SK-N-SH (cell line): ENCODE measurements around the gene BMAL1.

Source experiments
- EP300 ChIP-seq, 2 experiments: IDR thresholded peaks; 2 replicates each; pipeline versions ENCODE4 v1.4.0 to v1.6.1; 2012; ENCODE audit warnings: borderline replicate concordance in 1 of 2, low read depth in 1 of 2, low read length in 1 of 2
- EZH2phosphoT487 ChIP-seq: fragments of 200-600 bp; sonication (generic); IDR thresholded peaks from 2 replicates; pipeline ENCODE4 v1.6.1; 2017; ENCODE audit warnings: low read depth, mixed run types, mild to moderate bottlenecking, antibody characterized with exemption, moderate library complexity, borderline replicate concordance
- JUND ChIP-seq: IDR thresholded peaks from 2 replicates; pipeline ENCODE4 v1.4.0; 2012
- MXI1 ChIP-seq: IDR thresholded peaks from 2 replicates; pipeline ENCODE4 v1.6.1; 2012; ENCODE audit warnings: mild to moderate bottlenecking, low read depth, low read length, improper control_type of control experiment
- NRF1 ChIP-seq: IDR thresholded peaks from 2 replicates; pipeline ENCODE4 v1.6.1; 2012; ENCODE audit warnings: low read depth, mild to moderate bottlenecking, low read length
- POLR2AphosphoS5 ChIP-seq: IDR thresholded peaks from 2 replicates; pipeline ENCODE4 v1.6.1; 2012; ENCODE audit warnings: low read depth, low read length
- RXRA ChIP-seq: IDR thresholded peaks from 2 replicates; pipeline ENCODE4 v1.4.0; 2012; ENCODE audit warnings: low read depth, mild to moderate bottlenecking, borderline replicate concordance
- SIN3A ChIP-seq: IDR thresholded peaks from 2 replicates; pipeline ENCODE4 v1.6.1; 2012; ENCODE audit warnings: low read depth, mild to moderate bottlenecking, low read length, moderate library complexity, borderline replicate concordance
- YY1 ChIP-seq: IDR thresholded peaks from 2 replicates; pipeline ENCODE4 v1.4.0; 2012; ENCODE audit warnings: low read depth, mild to moderate bottlenecking
- TF ChIP-seq, protein P1 (sequence below): fragments of 200-600 bp; sonication (generic); IDR thresholded peaks from 2 replicates; pipeline ENCODE4 v1.6.1; 2017; ENCODE audit warnings: antibody characterized with exemption, mild to moderate bottlenecking, moderate library complexity
- TF ChIP-seq, protein P2 (sequence below): IDR thresholded peaks from 2 replicates; pipeline ENCODE4; 2012
- TF ChIP-seq, protein P3 (sequence below): IDR thresholded peaks from 2 replicates; pipeline ENCODE4 v1.6.1; 2012; ENCODE audit warnings: mild to moderate bottlenecking, low read depth, low read length, moderate library complexity

DNA sequence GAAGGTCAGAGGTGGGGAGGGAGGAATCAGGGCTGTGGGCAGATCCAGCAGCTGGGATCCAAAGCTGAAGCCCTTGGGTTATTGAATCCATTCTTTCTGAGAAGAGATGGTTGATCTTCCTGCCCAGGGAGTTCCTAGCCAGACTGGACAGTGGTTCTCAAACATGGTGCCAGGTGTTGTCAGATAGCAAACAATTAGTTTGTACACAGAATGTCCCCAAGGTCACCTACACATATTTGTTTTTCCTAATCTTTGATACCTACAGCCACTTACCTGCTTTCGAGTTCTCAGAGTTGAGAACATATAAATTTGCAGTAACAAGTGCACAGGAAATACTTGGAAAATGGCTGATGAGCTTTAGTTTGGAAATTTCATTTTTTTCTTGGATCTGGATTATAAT is 54.5 kb downstream of the BMAL1 start:
- TF ChIP-seq, protein P1, sequence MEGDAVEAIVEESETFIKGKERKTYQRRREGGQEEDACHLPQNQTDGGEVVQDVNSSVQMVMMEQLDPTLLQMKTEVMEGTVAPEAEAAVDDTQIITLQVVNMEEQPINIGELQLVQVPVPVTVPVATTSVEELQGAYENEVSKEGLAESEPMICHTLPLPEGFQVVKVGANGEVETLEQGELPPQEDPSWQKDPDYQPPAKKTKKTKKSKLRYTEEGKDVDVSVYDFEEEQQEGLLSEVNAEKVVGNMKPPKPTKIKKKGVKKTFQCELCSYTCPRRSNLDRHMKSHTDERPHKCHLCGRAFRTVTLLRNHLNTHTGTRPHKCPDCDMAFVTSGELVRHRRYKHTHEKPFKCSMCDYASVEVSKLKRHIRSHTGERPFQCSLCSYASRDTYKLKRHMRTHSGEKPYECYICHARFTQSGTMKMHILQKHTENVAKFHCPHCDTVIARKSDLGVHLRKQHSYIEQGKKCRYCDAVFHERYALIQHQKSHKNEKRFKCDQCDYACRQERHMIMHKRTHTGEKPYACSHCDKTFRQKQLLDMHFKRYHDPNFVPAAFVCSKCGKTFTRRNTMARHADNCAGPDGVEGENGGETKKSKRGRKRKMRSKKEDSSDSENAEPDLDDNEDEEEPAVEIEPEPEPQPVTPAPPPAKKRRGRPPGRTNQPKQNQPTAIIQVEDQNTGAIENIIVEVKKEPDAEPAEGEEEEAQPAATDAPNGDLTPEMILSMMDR, result no peak
- TF ChIP-seq EP300 (IDR thresholded peaks at IDR 0.05; ENCODE audit: borderline replicate concordance in 1 of 2, low read depth in 1 of 2, low read length in 1 of 2), result no peak
- no peak for TF ChIP-seq SIN3A
- no peak for TF ChIP-seq RXRA
- TF ChIP-seq MXI1, result no peak
- no peak for TF ChIP-seq POLR2AphosphoS5
- no peak for TF ChIP-seq YY1
- TF ChIP-seq NRF1, result no peak
- no peak for TF ChIP-seq EZH2phosphoT487
- TF ChIP-seq JUND, result no peak
- TF ChIP-seq, protein P2, sequence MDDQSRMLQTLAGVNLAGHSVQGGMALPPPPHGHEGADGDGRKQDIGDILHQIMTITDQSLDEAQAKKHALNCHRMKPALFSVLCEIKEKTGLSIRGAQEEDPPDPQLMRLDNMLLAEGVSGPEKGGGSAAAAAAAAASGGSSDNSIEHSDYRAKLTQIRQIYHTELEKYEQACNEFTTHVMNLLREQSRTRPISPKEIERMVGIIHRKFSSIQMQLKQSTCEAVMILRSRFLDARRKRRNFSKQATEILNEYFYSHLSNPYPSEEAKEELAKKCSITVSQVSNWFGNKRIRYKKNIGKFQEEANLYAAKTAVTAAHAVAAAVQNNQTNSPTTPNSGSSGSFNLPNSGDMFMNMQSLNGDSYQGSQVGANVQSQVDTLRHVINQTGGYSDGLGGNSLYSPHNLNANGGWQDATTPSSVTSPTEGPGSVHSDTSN, result no peak
- TF ChIP-seq, protein P3, sequence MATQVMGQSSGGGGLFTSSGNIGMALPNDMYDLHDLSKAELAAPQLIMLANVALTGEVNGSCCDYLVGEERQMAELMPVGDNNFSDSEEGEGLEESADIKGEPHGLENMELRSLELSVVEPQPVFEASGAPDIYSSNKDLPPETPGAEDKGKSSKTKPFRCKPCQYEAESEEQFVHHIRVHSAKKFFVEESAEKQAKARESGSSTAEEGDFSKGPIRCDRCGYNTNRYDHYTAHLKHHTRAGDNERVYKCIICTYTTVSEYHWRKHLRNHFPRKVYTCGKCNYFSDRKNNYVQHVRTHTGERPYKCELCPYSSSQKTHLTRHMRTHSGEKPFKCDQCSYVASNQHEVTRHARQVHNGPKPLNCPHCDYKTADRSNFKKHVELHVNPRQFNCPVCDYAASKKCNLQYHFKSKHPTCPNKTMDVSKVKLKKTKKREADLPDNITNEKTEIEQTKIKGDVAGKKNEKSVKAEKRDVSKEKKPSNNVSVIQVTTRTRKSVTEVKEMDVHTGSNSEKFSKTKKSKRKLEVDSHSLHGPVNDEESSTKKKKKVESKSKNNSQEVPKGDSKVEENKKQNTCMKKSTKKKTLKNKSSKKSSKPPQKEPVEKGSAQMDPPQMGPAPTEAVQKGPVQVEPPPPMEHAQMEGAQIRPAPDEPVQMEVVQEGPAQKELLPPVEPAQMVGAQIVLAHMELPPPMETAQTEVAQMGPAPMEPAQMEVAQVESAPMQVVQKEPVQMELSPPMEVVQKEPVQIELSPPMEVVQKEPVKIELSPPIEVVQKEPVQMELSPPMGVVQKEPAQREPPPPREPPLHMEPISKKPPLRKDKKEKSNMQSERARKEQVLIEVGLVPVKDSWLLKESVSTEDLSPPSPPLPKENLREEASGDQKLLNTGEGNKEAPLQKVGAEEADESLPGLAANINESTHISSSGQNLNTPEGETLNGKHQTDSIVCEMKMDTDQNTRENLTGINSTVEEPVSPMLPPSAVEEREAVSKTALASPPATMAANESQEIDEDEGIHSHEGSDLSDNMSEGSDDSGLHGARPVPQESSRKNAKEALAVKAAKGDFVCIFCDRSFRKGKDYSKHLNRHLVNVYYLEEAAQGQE, result no peak
